Aorta (tissue), 5 donors: Measurements from ENCODE around the gene TIMM23B. TPM values are rescaled to one million over a fixed set of nuclear protein-coding genes. Genes with fewer than 3 reads are reported as not detected.
"Not testable (repeated sequence)": the region's sequence is repeated elsewhere in the genome, so short reads cannot be mapped to it uniquely, and the experiment has no call there.

Experiments used
- ATAC-seq: fragments of 200-7000 bp; cut with Tn5 transposase; one replicate; pipeline ENCODE4 v1.9.1; 2022; ENCODE audit warnings: moderate library complexity; ENCODE audit not compliant: low FRiP score
- DNase-seq, 2 donors: peaks; one replicate each; pipeline ENCODE4 v3.0.0-alpha.2; 2020
- H3K27ac ChIP-seq, 2 donors: one replicate each; pipeline ENCODE4 v1.5.1; 2013; ENCODE audit warnings: low read length in 2 of 2, mild to moderate bottlenecking in 2 of 2, moderate library complexity in 2 of 2, control low read depth in 1 of 2, inconsistent platforms in 1 of 2, low read depth in 1 of 2
- H3K27me3 ChIP-seq, 2 donors: one replicate each; pipeline ENCODE4 v1.6.1; 2013; ENCODE audit warnings: control low read depth in 1 of 2, low read length in 1 of 2, mild to moderate bottlenecking in 1 of 2, moderate library complexity in 1 of 2; ENCODE audit not compliant: insufficient read depth in 2 of 2, control insufficient read depth in 1 of 2
- H3K36me3 ChIP-seq, 2 donors: one replicate each; pipeline ENCODE4 v1.6.1; 2013; ENCODE audit warnings: control low read depth in 1 of 2, low read length in 1 of 2, mild to moderate bottlenecking in 1 of 2; ENCODE audit not compliant: insufficient read depth in 2 of 2, control insufficient read depth in 1 of 2
- H3K4me1 ChIP-seq, 2 donors: one replicate each; pipeline ENCODE4 v1.6.1; 2013; ENCODE audit warnings: low read length in 2 of 2, control low read depth in 1 of 2, mild to moderate bottlenecking in 1 of 2, moderate library complexity in 1 of 2; ENCODE audit not compliant: insufficient read depth in 2 of 2, control insufficient read depth in 1 of 2
- H3K4me3 ChIP-seq, 2 donors: one replicate each; pipeline ENCODE4 v1.5.1; 2013; ENCODE audit warnings: low read length in 2 of 2, control low read depth in 1 of 2, mild to moderate bottlenecking in 1 of 2
- H3K9me3 ChIP-seq: one replicate; pipeline ENCODE4 v1.6.1; 2013; ENCODE audit warnings: mild to moderate bottlenecking, low read length; ENCODE audit not compliant: control insufficient read depth
- WGBS, 2 donors: extraction: QIAGEN DNeasy Blood & Tissue Kit; methylation state at CpG; one replicate each; pipeline ENCODE4 v1.1.7; 2013; 5-methylcytosine and 5-hydroxymethylcytosine counted together
- intact Hi-C, 2 donors: fragments of 100-400 bp; cut with DNase I; formaldehyde crosslinking; loops; one replicate each; pipeline versions ENCODE4 v1.14.2 to v1.15.0; 2022
- polyA plus RNA-seq, 2 donors: library from polyadenylated mRNA; stranded (reverse); fragments of 200-250 nt; gene quantifications; one replicate each; pipeline ENCODE4 v1.2.3, GENCODE V29; 2013
- total RNA-seq, 2 donors: library from RNA; stranded (reverse); fragmentation: NEBNext Ultra II Directional; extraction: Animal tissue kit (Norgen Biotek cat#: 25700); gene quantifications; one replicate each; pipeline ENCODE4 v1.2.1, GENCODE V29; 2021
- donor health status: healthy with polysubstance abuse.
- donor health status: Bipolar disorder and iron deficiency.
- donor health status: DM: no; HTN: no; CAD: no.
- donor health status: DM: no; HTN: no; CAD: no.
- donor health status: DM: yes; HTN: yes; CAD: no.

The TIMM23B gene
- total and polyA plus RNA-seq, 4 donors, result 10.6 to 24.0 (median 19.1) TPM

DNA sequence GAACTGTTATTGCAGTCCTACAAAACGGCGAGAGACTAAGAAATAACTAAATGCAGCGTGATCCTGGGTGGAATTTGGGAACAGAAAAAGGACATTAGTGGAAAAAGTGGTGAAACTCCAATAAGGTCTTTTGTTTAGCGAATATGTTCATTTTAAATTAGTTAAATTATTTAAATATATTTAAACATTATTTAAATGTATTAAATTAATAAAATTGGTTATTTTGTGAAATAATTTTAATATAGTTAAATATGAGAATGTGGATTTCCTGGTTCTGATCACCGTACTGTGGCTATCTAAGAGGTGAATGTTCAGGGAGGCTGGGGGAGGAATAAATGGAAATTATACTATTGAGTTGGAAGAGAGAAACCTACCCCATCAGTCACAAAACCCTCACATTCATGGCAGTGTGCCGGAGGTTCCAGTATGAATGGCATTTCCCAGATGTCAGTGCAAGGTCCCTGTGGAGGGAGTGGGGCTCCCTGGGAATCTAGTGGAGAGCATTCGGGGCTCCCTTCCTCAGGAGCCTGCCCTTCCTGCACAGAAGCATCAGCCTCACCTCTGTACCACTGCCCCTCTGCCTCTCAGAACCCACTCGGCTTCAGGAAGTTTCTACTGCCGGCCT lies 73.9 kb downstream of the TIMM23B start:
- H3K4me1 ChIP-seq, ATAC-seq, H3K9me3 ChIP-seq, H3K27me3 ChIP-seq, intact Hi-C loops, H3K36me3 ChIP-seq, H3K27ac ChIP-seq, H3K4me3 ChIP-seq, DNase-seq: not testable (repeated sequence)
- 32 to 36% methylated on average over 8 to 9 of the region's 9 CpGs for WGBS, 2 donors

DNA sequence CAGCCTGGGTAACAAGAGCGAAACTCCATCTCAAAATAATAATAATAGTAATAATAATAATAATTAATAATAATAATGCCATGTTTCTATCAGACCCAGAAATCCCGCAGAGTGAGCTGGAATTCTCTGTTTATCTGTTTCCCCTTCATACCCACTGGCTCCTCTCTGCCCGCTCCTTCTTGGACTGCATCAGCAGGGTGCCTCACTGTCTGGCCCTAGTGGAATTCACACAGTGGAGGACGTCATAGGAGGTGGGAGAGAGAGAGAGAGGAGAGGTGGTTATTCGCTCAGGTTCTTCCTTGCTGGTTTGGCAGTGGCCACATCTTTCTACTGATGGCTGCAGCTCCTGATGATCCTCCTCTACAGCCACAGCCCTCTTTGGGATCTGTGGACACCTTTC lies 75.1 kb downstream of the TIMM23B start:
- H3K27me3 ChIP-seq, H3K27ac ChIP-seq, H3K9me3 ChIP-seq, H3K36me3 ChIP-seq, H3K4me3 ChIP-seq, H3K4me1 ChIP-seq, ATAC-seq, intact Hi-C loops, DNase-seq: not testable (repeated sequence)
- WGBS, 2 donors, result 72 to 81% methylated on average over 5 of the region's 5 CpGs

DNA sequence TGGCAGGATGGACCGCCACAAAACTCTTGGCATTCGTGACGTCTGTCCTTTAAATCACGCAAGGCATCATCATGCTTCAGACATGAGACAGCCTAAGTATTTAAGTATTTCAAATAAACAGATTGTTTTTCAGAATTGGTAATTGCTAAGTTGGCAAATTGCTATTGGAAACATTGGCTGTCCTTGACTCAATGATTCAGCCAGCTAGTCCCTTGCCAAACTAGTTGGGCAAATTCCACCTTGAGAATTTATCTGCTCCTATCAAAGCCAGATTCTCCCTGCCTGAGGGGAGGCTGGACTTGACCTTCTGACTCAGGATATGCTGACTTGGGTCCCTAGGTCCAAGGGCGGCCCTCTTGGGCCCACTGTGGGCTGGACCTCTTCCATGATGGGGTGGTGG lies 75.8 kb downstream of the TIMM23B start:
- DNase-seq, intact Hi-C loops: not testable (repeated sequence)

DNA sequence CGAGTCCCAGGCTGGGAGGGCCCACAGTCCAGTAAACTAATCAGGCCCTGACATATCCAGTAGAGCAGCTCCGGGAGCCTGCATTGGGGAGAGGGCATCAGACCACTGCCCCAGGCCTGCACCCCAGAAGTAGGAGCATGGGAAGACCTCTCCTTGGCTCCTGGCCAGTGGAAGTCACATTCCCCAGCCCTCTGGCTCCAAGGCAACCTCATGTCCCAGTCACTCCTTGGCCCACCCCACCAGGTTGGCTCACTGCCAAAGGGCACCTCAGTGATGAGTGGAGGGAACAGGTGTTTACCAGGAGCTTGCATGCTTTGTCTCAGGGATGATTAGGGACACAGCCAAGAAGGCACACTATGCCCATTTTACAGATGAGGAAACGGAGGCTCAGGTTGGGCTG lies 77.4 kb downstream of the TIMM23B start:
- WGBS, 2 donors, result 85 to 92% methylated on average over 3 of the region's 3 CpGs

More for the DNA sequence above, 75.8 kb downstream of the TIMM23B start:
- H3K36me3 ChIP-seq, H3K9me3 ChIP-seq, H3K4me3 ChIP-seq, ATAC-seq, H3K27ac ChIP-seq, H3K4me1 ChIP-seq, H3K27me3 ChIP-seq: not testable (repeated sequence)
- 55 to 86% methylated on average over 4 to 5 of the region's 5 CpGs for WGBS, 2 donors

DNA sequence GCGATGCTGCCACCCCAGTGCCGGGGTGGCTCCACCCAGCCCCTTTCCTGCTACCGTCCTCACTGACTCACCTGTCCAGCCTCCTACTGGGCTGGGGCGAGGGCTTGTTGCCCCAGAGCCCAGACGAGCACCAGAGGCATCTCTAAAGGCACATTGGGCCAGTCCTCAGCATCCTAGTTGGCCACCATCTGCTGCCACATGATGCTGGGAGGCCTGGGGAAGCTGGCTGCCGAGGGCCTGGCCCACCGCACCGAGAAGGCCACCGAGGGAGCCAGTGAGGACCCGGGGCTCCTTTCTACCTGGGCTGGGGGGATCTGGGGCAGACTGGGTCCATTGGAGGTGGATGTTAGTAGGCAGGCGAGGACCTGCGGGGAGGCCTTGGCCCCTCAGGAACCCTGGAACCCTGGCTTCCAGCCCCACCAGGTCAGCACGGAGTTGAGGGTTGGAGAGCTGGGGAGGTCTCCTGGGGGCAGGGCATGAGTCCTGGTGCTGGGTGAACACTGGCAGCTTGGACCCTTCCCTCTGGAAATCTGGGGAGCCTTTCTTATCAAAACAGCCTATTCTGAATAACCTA lies 78.7 kb downstream of the TIMM23B start:
- H3K27me3 ChIP-seq, H3K9me3 ChIP-seq, DNase-seq, intact Hi-C loops, H3K27ac ChIP-seq, ATAC-seq, H3K36me3 ChIP-seq, H3K4me3 ChIP-seq, H3K4me1 ChIP-seq: not testable (repeated sequence)
- 80 to 85% methylated on average over 11 to 13 of the region's 13 CpGs for WGBS, 2 donors

More for the DNA sequence above, 77.4 kb downstream of the TIMM23B start:
- H3K27me3 ChIP-seq, intact Hi-C loops, H3K9me3 ChIP-seq, H3K27ac ChIP-seq, H3K36me3 ChIP-seq, DNase-seq, H3K4me1 ChIP-seq, H3K4me3 ChIP-seq, ATAC-seq: not testable (repeated sequence)

DNA sequence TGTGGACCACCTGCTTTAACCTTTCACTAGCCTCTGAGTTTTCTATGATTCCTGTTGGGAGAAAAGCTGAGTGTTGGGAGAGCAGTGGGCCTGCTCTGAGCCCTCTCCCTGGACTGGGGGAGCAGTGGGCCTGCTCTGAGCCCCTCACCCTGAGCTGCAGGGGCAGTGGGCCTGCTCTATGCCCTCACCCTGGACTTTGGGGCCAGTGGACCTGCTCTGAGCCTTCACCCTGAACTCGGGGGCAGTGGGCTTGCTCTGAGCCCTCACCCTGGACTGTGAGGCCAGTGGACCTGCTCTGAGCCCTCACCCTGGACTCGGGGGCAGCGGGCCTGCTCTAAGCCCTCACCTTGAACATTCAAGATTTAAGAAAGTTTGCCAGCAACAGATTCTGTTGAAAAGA lies 79.8 kb downstream of the TIMM23B start:
- peaks cover 0 to 2% of the 10 kb centered on the region in 2 donors for H3K27me3 ChIP-seq
- intact Hi-C loops, result no loop called here
- 81 to 91% methylated on average over 3 of the region's 3 CpGs for WGBS, 2 donors
- H3K4me3 ChIP-seq, result no peak overlapping the region
- no peaks in the 10 kb centered on the region for H3K4me1 ChIP-seq
- H3K36me3 ChIP-seq, result no peaks in the 10 kb centered on the region
- H3K9me3 ChIP-seq, result peaks cover 2% of the 10 kb centered on the region
- DNase-seq, result no peak
- no peak for ATAC-seq
- H3K27ac ChIP-seq, result no peak overlapping the region

Other genes with a start within 250 kb of the TIMM23B start
- not detected for gene OGDHL, start 179.7 kb upstream of the TIMM23B start, total RNA-seq
- gene OGDHL, start 179.7 kb upstream of the TIMM23B start, polyA plus RNA-seq, result under 1 TPM in 1 of 2 donors, not detected in 1; 0.13 TPM
- gene PARG, start within 50 bp of the TIMM23B start, total RNA-seq, result 10 to 100 TPM; 25.3 to 32.0 TPM
- 1 to 10 TPM; 6.9 to 7.6 TPM for gene PARG, start within 50 bp of the TIMM23B start, polyA plus RNA-seq
- gene AGAP6, start 46.4 kb downstream of the TIMM23B start, total RNA-seq, result 10 to 100 TPM; 12.7 to 20.4 TPM
- 10 to 100 TPM in 1 of 2 donors, 1 to 10 TPM in 1; 3.9 to 35.9 TPM for gene AGAP6, start 46.4 kb downstream of the TIMM23B start, polyA plus RNA-seq
- gene WASHC2A, start 125.9 kb downstream of the TIMM23B start, total RNA-seq, result 10 to 100 TPM; 32.7 to 54.3 TPM
- gene WASHC2A, start 125.9 kb downstream of the TIMM23B start, polyA plus RNA-seq, result 10 to 100 TPM in 1 of 2 donors, 1 to 10 TPM in 1; 8.9 to 20.8 TPM